ENCODE measurements around the gene TMC7. TPM values are rescaled to one million over a fixed set of nuclear protein-coding genes. Genes with fewer than 3 reads are reported as not detected.

TMC7 gene
- total RNA-seq, 1 experiment from 2014 or later: 4.3 TPM

DNA sequence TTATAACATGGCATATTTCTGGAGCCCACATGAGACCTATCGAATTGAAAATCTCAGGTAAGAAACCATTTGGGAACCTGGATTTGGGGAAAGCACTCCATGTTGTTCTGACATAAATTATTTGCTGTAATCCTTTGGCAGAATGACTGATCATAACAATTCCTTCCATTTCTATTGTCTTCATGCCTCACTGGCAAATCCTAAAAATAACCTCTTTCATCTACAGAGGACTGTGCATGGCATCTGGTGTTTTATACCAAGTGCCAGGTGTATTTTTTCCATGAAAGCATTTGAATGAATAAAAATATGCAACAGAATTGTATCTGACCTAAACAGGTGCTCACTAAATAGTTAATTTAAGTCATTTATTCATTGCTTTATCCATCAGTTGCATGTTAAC lies 50.0 kb downstream of the TMC7 start:
- Mint-ChIP-seq H3K4me1 (no peaks in the 10 kb centered on the region), H3K27me3 (ENCODE audit: low read depth) (no peaks in the 10 kb centered on the region), H3K27ac (no peak overlapping the region), H3K9me3 (peaks cover 0 to 5% of the 10 kb centered on the region in 2 experiments; a peak in 3 of 5 replicates), H3K4me3 (no peak overlapping the region), H3K36me3 (ENCODE audit: insufficient read depth in 1 of 3, low read depth in 3 of 3) (peaks cover 0 to 8% (median 7%) of the 10 kb centered on the region in 3 experiments; a peak in 5 of 7 replicates)
- TF ChIP-seq, protein P1, sequence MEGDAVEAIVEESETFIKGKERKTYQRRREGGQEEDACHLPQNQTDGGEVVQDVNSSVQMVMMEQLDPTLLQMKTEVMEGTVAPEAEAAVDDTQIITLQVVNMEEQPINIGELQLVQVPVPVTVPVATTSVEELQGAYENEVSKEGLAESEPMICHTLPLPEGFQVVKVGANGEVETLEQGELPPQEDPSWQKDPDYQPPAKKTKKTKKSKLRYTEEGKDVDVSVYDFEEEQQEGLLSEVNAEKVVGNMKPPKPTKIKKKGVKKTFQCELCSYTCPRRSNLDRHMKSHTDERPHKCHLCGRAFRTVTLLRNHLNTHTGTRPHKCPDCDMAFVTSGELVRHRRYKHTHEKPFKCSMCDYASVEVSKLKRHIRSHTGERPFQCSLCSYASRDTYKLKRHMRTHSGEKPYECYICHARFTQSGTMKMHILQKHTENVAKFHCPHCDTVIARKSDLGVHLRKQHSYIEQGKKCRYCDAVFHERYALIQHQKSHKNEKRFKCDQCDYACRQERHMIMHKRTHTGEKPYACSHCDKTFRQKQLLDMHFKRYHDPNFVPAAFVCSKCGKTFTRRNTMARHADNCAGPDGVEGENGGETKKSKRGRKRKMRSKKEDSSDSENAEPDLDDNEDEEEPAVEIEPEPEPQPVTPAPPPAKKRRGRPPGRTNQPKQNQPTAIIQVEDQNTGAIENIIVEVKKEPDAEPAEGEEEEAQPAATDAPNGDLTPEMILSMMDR (conservative IDR thresholded peaks at IDR 0.05): no peak
- no peaks in the 10 kb centered on the region for H3K4me1 ChIP-seq (ENCODE audit: insufficient read depth, low read length)
- H2AK5ac ChIP-seq (ENCODE audit: insufficient read length, low read length): no peak overlapping the region
- no peak overlapping the region for H4K91ac ChIP-seq (ENCODE audit: insufficient read length, low read depth, low read length)
- no peaks in the 10 kb centered on the region for H3K79me2 ChIP-seq (ENCODE audit: insufficient read depth, low read length)
- H4K5ac ChIP-seq (ENCODE audit: insufficient read length, low read depth, low read length): no peak overlapping the region
- no CpG with 5 or more reads among the region's 1 CpG for WGBS (ENCODE audit: extremely low coverage, insufficient read length, low lambda C conversion rate)
- H2BK15ac ChIP-seq (ENCODE audit: low read depth, low read length): no peak overlapping the region
- H3K79me1 ChIP-seq (ENCODE audit: insufficient read depth, low read depth, low read length, poor library complexity, severe bottlenecking): no peaks in the 10 kb centered on the region
- no peak overlapping the region for H4K8ac ChIP-seq (replicated peaks; ENCODE audit: insufficient read length, low read depth, low read length)
- H4K20me1 ChIP-seq (ENCODE audit: control insufficient read depth, insufficient read depth, insufficient read length): no peaks in the 10 kb centered on the region
- no peak overlapping the region for H3K4ac ChIP-seq (ENCODE audit: low read depth, low read length)
- H2BK20ac ChIP-seq (ENCODE audit: low read depth, low read length, poor library complexity, severe bottlenecking): no peak overlapping the region
- no peak overlapping the region for H3K4me2 ChIP-seq (ENCODE audit: insufficient read depth, insufficient read length, low read length)
- H3K9ac ChIP-seq (ENCODE audit: extremely low read depth, insufficient read length, low read length): no peak overlapping the region
- H2BK120ac ChIP-seq (ENCODE audit: low read depth, low read length, poor library complexity, severe bottlenecking): no peak overlapping the region
- H3K9me3 ChIP-seq (ENCODE audit: control insufficient read depth, low read depth, low read length): no peaks in the 10 kb centered on the region
- H3K23ac ChIP-seq (ENCODE audit: insufficient read length, low read depth, low read length): no peak overlapping the region
- DNase-seq: no peak
- no peaks in the 10 kb centered on the region for H3K23me2 ChIP-seq (ENCODE audit: insufficient read length, low read depth, low read length, poor library complexity, severe bottlenecking)
- H3T11ph ChIP-seq (ENCODE audit: low read length): no peak overlapping the region
- no peak overlapping the region for H3K56ac ChIP-seq (ENCODE audit: insufficient read length, low read depth, low read length)
- H2BK12ac ChIP-seq (ENCODE audit: insufficient read length, low read depth, low read length): no peak overlapping the region
- no peak overlapping the region for H3K27ac ChIP-seq (ENCODE audit: insufficient read length, low read depth, low read length)
- no peaks in the 10 kb centered on the region for H3K27me3 ChIP-seq (ENCODE audit: insufficient read depth, low read length)
- no peak overlapping the region for H2AFZ ChIP-seq (ENCODE audit: low read length)
- H2BK5ac ChIP-seq (ENCODE audit: insufficient read length, low read length): no peak overlapping the region
- H3K18ac ChIP-seq (ENCODE audit: insufficient read length, low read depth, low read length): no peak overlapping the region
- no peak overlapping the region for H3K14ac ChIP-seq (ENCODE audit: insufficient read depth, low read length)
